ENCODE data around the gene CARD19.

Gene CARD19

DNA sequence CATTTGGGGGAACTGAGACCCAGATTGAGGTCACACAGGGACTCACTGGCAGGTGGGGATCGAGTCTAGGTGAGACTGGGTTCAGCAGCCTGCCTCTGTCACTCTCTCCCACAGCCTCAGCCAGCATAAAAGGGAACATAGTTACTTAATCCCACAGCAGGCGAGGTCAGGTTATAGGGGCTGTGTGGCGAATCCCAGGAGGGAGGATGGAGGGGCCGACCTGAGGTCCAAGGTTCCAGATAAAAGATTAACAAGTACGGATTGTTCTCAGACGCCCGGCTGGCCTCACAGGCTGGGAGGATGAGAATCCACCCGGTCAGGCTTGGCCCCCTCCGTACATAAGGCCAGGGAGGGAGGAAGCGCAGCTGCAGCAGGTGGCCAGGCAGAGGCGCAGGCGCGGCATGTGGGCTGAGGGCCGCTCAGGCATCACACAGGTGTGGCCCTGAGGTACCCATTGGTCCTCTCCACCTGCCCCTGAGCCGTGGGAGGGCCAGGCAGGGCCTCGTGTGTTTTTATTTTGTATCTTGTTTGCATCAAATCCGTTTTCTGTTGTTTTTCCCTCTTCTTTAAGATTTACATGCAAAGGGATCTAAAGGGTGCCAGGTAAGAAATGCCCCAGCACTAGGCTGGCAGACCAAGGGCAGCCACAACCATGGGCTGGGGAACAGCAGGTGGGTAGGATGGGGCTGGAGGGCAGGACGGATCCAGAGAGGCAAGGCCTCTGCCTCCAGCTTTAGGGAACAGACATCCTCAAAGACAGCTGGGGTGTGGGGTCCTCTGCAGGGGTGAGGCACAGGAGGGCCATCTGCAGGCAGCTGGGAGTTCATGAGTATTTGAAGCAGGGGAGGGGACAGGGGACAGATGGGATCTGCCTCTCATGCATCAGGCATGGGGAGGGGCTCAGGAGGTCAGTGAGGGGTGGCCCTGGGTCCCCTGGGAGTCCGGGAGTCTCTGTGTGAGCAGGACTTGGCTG lies 33.9 kb upstream of the CARD19 start:
- FAIRE-seq = no peak
- no peak for DNase-seq (ENCODE audit: insufficient read length, low spot score)

GRCh38 chr9:93064392-93065134 lies 31.5 kb upstream of the CARD19 start:
- FAIRE-seq (no peak), DNase-seq (ENCODE audit: insufficient read length, low spot score) (no peak)

- DNase-seq (ENCODE audit: insufficient read length, low spot score) (no peak), FAIRE-seq (no peak)
Observed at GRCh38 chr9:93065135-93065720, 30.8 kb upstream of the CARD19 start.

DNA sequence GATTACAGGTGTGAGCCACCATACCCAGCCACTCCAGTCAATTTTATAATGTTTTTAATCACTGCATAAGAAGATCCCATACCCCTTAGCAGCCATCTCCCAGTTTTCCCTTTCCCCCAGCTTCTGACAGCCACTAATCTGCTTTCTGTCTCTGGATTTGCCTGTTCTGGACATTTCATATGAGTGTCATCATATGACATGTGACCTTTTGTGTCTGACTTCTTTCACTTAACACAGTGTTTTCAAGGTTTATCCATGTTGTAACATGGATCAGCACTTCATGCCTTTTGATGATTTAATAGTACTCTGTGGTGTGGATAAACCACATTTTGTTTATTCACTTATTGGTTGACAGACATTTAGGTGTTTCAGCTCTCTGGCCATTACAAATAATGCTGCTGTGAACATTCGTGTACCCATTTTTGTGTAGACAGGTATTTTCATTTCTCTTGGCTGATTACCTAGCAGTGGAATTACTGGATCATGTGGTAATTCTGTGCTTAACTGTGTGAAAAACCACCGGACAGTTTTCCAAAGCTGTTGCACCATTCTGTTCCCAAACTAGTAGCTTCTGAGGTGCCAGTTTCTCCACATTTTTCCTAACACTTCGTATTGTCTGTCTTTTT lies 28.9 kb upstream of the CARD19 start:
- no peak for FAIRE-seq
- DNase-seq (ENCODE audit: insufficient read length, low spot score) = no peak

- DNase-seq (ENCODE audit: insufficient read length, low spot score) = no peak
- FAIRE-seq = no peak
Observed at GRCh38 chr9:93068956-93069355, 27.1 kb upstream of the CARD19 start.

GRCh38 chr9:93071464-93071863 lies 24.6 kb upstream of the CARD19 start:
- no peak for FAIRE-seq
- no peak for DNase-seq (ENCODE audit: insufficient read length, low spot score)

DNA sequence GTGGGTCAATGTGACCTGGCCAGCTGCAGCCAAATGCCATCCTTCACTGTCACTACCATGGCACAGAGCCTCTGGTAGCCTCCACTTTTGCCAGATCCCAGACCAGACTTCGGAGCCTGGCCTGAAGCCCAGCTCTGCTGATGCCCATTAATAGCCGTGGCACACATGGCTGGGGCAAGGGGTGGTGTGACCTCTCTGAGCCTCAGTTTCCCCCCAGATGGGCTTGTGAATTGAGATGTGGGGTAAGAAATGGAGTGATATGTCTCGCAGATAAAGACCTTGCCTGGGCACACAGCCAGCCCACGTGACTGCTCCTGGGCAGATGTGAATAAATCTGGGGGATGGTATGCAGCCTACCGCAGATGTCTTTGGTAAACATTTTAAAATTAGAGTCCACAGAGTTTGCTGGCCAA lies 23.6 kb upstream of the CARD19 start:
- DNase-seq (ENCODE audit: insufficient read length, low spot score) (no peak), FAIRE-seq (no peak)

DNA sequence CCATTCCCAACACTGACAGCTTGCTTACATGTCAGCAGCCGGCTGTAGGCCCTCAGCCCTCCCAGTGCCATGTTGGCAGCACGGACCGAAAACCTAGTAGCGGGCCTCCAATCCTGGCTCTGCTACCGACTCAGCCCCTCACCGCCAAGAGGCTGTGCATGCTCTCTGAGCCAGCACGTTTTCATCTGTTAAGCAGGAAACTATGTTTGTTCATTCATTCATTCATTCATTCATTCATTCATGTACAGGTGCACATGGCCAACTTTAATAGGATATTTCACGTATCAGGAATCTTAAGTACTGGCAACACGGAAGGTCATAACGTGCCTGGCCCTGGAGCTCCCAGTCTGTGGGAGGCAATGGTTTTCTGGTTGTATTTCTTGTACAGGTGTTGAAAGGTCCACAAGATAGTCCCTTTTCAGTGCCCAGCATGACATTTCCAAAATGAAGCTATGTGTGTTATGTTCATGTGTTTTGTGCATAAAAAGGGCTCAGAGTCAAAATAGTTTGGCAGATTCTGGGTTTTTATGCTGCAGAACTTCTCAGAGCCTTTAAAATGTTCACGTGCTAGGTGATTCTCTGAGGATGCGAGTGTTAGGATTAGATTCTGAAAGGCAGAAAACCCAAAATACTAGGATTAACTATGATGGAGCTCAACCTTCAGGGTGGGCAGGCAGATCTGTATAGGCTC lies 19.8 kb upstream of the CARD19 start:
- DNase-seq (ENCODE audit: insufficient read length, low spot score) (no peak), FAIRE-seq (no peak)

DNA sequence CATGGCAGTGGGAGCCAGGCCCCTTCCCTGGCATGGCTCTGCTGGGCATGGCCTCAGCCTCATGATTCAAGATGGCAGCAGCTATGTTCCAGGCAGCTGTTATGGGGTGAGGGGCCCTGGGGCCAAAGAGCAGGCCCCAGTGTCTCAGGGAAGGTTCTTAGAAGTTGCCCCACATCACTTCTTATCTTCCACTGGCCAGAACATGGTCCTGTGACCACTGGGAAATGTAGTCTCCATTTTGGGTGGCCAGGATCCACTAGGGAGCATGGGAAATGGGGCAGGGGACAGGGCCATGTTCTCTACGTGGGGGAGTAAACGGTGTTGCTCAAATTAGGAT lies 19.3 kb upstream of the CARD19 start:
- FAIRE-seq = no peak
- DNase-seq (ENCODE audit: insufficient read length, low spot score) = no peak

- DNase-seq (ENCODE audit: insufficient read length, low spot score) (no peak), FAIRE-seq (no peak)
Observed at GRCh38 chr9:93077367-93077766, 18.6 kb upstream of the CARD19 start.

- DNase-seq (ENCODE audit: insufficient read length, low spot score) = no peak
- FAIRE-seq = no peak
Observed at GRCh38 chr9:93077811-93078210, 18.2 kb upstream of the CARD19 start.

DNA sequence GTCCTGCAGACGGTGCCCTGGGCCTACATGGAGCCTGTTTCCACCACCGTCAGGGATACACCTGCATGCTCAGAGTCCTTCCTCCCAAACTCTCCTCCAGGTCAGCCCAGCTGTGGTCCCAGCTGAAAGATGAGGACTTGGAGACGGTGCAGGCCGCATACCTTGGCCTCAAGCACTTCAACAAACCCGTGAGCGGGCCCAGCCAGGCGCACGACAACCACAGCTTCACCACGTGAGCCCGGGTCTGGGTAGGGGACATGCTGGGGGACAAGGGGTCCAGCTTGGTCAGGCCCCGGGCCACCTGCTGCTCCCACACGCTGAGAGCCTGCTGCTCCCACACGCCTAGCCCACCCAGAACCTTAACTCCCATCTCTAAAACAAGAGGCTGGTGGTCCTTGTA lies 16.6 kb upstream of the CARD19 start:
- FAIRE-seq (no peak), DNase-seq (ENCODE audit: insufficient read length, low spot score) (no peak)

DNA sequence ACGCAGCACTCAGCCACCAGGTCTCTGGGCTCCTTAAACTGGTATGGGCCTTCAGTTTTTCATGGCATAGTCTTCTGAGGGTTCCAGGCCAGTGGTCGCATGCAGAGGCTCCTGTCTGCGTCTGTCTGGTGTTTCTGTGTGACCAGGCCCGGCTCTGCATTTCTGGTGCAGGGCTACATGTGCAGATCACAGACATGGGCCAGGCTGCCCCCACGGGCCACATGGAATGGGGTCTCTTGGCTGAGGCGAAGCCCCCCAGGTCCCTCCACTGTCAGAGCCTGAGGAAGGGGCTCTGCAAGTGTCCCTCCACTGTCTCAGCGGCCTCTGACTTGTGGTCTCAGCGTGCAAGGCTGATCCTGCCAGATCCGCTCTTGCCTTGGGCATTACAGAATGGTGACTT lies 15.6 kb upstream of the CARD19 start:
- DNase-seq (ENCODE audit: insufficient read length, low spot score) (no peak), FAIRE-seq (no peak)

- FAIRE-seq = no peak
- no peak for DNase-seq (ENCODE audit: insufficient read length, low spot score)
Observed at GRCh38 chr9:93081081-93081529, 14.9 kb upstream of the CARD19 start.

GRCh38 chr9:93081931-93082330 lies 14.1 kb upstream of the CARD19 start:
- DNase-seq (ENCODE audit: insufficient read length, low spot score) (no peak), FAIRE-seq (no peak)

- DNase-seq (ENCODE audit: insufficient read length, low spot score) (no peak), FAIRE-seq (no peak)
Observed at GRCh38 chr9:93082841-93083411, 13.1 kb upstream of the CARD19 start.

GRCh38 chr9:93083592-93084470 lies 12.2 kb upstream of the CARD19 start:
- FAIRE-seq = no peak
- no peak for DNase-seq (ENCODE audit: insufficient read length, low spot score)

DNA sequence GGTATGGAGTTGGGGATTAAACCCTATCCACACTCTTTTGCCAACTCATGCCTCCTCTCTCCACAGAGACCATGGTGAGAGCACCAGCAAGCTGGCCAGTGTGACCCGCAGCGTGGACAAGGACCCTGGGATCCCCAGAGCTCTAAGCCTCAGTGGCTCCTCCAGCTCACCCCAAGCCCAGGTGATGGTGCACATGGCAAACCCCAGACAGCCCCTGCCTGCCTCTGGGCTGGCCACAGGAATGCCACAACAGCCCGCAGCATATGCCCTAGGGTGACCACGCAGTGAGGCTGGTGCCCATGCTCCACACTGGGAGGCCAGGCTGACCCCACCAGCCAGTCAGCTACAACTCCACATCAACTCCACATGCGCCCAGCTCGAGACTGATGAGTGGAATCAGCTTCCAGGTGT lies 11.5 kb upstream of the CARD19 start:
- no peak for FAIRE-seq
- DNase-seq (ENCODE audit: insufficient read length, low spot score) = no peak

DNA sequence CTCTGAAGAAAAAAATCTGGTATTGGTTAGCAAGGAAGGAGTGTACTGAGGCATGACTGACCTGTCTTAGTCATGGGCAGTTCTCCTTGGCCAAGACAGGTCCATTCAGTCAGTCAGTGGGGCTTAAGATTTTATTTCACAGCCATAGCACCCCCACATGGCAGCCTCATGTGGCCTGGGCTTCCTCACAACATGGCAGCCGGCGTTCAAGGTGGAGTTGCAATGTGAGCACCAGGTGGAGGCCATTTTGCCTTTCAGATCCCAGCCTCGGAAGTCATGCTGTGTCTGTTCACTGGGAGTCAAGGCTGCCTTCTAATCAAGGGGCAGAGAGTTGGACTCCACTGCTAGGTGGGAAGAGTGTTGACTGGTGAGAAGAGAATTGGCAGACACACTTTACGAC lies 10.3 kb upstream of the CARD19 start:
- FAIRE-seq = no peak
- no peak for DNase-seq (ENCODE audit: insufficient read length, low spot score)

All from HTR-8/SVneo (cell line).